WTC11 (cell line): ENCODE data around the gene ALOX15. TPM values are rescaled to one million over a fixed set of nuclear protein-coding genes. Genes with fewer than 3 reads are reported as not detected.

Source experiments
- ATAC-seq: fragments of 200-7000 bp; cut with Tn5 transposase; 2 replicates; pipeline ENCODE4 v1.10.0; 2021; ENCODE audit warnings: mild to moderate bottlenecking, moderate library complexity
- CTCF ChIA-PET: fragments of 300-600 bp; sonication (Branson Sonifier 250); formaldehyde crosslinking; loops from one replicate; lab custom pipeline; 2021; ENCODE audit warnings: antibody characterized with exemption; lab: Charles Lee
- POLR2A ChIA-PET: fragments of 350-600 bp; sonication (Branson Sonifier 250); formaldehyde crosslinking; loops from one replicate; lab custom pipeline; 2021; ENCODE audit warnings: antibody characterized with exemption; lab: Charles Lee
- DNase-seq: peaks from one replicate; pipeline ENCODE4 v3.0.0; 2021; ENCODE audit warnings: low spot score
- H3K27ac Mint-ChIP-seq: 2 replicates; pipeline ENCODE4 v1.8.0; 2021; ENCODE audit warnings: mixed read lengths
- H3K27me3 Mint-ChIP-seq: 2 replicates; pipeline ENCODE4 v1.8.0; 2021; ENCODE audit warnings: low read depth, mild to moderate bottlenecking, moderate library complexity, mixed read lengths
- H3K36me3 Mint-ChIP-seq: 2 replicates; pipeline ENCODE4 v1.8.0; 2021; ENCODE audit warnings: mixed read lengths
- H3K4me1 Mint-ChIP-seq: 2 replicates; pipeline ENCODE4 v1.8.0; 2022; ENCODE audit warnings: mixed read lengths
- H3K4me3 Mint-ChIP-seq: 2 replicates; pipeline ENCODE4 v1.8.0; 2021; ENCODE audit warnings: mild to moderate bottlenecking, moderate library complexity, mixed read lengths
- H3K9me3 Mint-ChIP-seq: 2 replicates; pipeline ENCODE4 v1.8.0; 2021; ENCODE audit warnings: mixed read lengths
- CBFB ChIP-seq: sonication (generic); formaldehyde crosslinking; IDR thresholded peaks from 2 replicates; pipeline ENCODE4 v1.8.1; 2022; ENCODE audit warnings: mild to moderate bottlenecking, low read depth, missing genetic modification reagents
- CREM ChIP-seq: sonication (generic); formaldehyde crosslinking; IDR thresholded peaks from 2 replicates; pipeline ENCODE4 v1.8.1; 2022; ENCODE audit warnings: mild to moderate bottlenecking, missing genetic modification reagents, moderate library complexity
- ELF4 ChIP-seq: sonication (generic); formaldehyde crosslinking; IDR thresholded peaks from 2 replicates; pipeline ENCODE4 v1.8.1; 2022; ENCODE audit warnings: low read depth, mild to moderate bottlenecking, moderate library complexity, missing genetic modification reagents
- ESRRA ChIP-seq: sonication (generic); formaldehyde crosslinking; IDR thresholded peaks from 2 replicates; pipeline ENCODE4 v1.8.1; 2022; ENCODE audit warnings: mild to moderate bottlenecking, missing genetic modification reagents, borderline replicate concordance
- GTF2I ChIP-seq: fragments of 250-450 bp; sonication (Bioruptor Pico); conservative IDR thresholded peaks from 2 replicates; pipeline ENCODE4 v1.4.0; 2021; ENCODE audit warnings: mild to moderate bottlenecking
- HMGA2 ChIP-seq: fragments of 250-450 bp; sonication (Bioruptor Pico); IDR thresholded peaks from 2 replicates; pipeline ENCODE4 v1.4.0; 2021; ENCODE audit warnings: mild to moderate bottlenecking, moderate library complexity
- IRF2 ChIP-seq: sonication (generic); formaldehyde crosslinking; IDR thresholded peaks from 2 replicates; pipeline ENCODE4 v1.8.0; 2022; ENCODE audit warnings: low read depth, missing genetic modification reagents, borderline replicate concordance
- JUN ChIP-seq: sonication (generic); formaldehyde crosslinking; IDR thresholded peaks from 2 replicates; pipeline ENCODE4 v1.8.0; 2023; ENCODE audit warnings: mild to moderate bottlenecking, missing genetic modification reagents
- MXD4 ChIP-seq: fragments of 250-450 bp; sonication (Bioruptor Pico); IDR thresholded peaks from 2 replicates; pipeline ENCODE4 v1.8.0; 2021; ENCODE audit warnings: mild to moderate bottlenecking, moderate library complexity, borderline replicate concordance
- SMAD3 ChIP-seq: sonication (generic); formaldehyde crosslinking; IDR thresholded peaks from 2 replicates; pipeline ENCODE4 v1.8.0; 2022; ENCODE audit warnings: missing genetic modification reagents, mild to moderate bottlenecking, borderline replicate concordance
- ZNF121 ChIP-seq: sonication (generic); formaldehyde crosslinking; IDR thresholded peaks from 2 replicates; pipeline ENCODE4 v1.8.0; 2023; ENCODE audit warnings: missing genetic modification reagents
- ZNF219 ChIP-seq: sonication (generic); formaldehyde crosslinking; IDR thresholded peaks from 2 replicates; pipeline ENCODE4 v1.8.0; 2023; ENCODE audit warnings: missing genetic modification reagents, mild to moderate bottlenecking, borderline replicate concordance
- total RNA-seq: library from RNA; stranded (reverse); gene quantifications from 3 replicates; pipeline ENCODE4 v1.2.3, GENCODE V29; 2021
- TF ChIP-seq, protein P1 (sequence below): sonication (generic); formaldehyde crosslinking; IDR thresholded peaks from 2 replicates; pipeline ENCODE4 v1.8.1; 2022; ENCODE audit warnings: mild to moderate bottlenecking, missing genetic modification reagents, moderate library complexity, borderline replicate concordance
- TF ChIP-seq, protein P2 (sequence below): sonication (generic); formaldehyde crosslinking; IDR thresholded peaks from 2 replicates; pipeline ENCODE4 v1.8.0; 2022; ENCODE audit warnings: missing genetic modification reagents
- TF ChIP-seq, protein P3 (sequence below): sonication (generic); formaldehyde crosslinking; IDR thresholded peaks from 2 replicates; pipeline ENCODE4 v1.8.1; 2023; ENCODE audit warnings: mild to moderate bottlenecking, missing genetic modification reagents, moderate library complexity
- TF ChIP-seq, protein P4 (sequence below): sonication (generic); formaldehyde crosslinking; IDR thresholded peaks from 2 replicates; pipeline ENCODE4 v1.8.1; 2023; ENCODE audit warnings: mild to moderate bottlenecking, moderate library complexity, missing genetic modification reagents
- TF ChIP-seq, protein P5 (sequence below): fragments of 250-450 bp; sonication (Bioruptor Pico); IDR thresholded peaks from 2 replicates; pipeline ENCODE4 v1.9.0; 2021; ENCODE audit warnings: mild to moderate bottlenecking
- TF ChIP-seq, protein P6 (sequence below): fragments of 250-450 bp; sonication (Bioruptor Pico); conservative IDR thresholded peaks from 2 replicates; pipeline ENCODE4 v1.9.0; 2021; ENCODE audit warnings: mild to moderate bottlenecking

Gene ALOX15
- total RNA-seq, 1 experiment from 2014 or later: 0.50 TPM

DNA sequence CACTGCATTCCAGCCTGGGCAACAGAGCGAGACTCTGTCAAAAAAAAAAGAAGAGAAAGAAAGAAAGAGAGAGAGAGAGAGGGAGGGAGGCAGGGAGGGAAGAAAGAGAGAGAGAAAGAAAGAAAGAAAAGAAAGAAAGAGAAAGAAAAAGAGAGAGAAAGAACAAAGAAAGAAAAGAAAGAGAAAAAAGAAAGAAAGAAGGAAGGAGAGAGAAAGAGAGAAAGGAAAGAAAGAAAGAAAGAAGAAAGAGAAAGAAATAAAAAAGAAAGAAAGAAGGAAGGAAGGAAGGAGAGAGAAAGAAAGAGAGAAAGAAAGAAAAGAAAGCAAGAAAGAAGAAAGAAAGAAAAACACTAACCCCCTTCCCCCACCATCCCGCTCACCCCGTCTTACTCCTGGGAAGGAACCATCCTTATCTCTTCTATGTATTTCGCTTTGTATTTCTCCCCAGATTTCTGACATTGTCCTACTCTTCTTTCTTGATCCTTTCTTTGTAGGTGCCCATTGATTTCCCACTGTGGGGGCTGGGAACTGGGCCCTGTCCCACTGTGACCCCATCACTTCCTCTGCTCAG lies 20.9 kb downstream of the ALOX15 start (continued):
- TF ChIP-seq, protein P1, sequence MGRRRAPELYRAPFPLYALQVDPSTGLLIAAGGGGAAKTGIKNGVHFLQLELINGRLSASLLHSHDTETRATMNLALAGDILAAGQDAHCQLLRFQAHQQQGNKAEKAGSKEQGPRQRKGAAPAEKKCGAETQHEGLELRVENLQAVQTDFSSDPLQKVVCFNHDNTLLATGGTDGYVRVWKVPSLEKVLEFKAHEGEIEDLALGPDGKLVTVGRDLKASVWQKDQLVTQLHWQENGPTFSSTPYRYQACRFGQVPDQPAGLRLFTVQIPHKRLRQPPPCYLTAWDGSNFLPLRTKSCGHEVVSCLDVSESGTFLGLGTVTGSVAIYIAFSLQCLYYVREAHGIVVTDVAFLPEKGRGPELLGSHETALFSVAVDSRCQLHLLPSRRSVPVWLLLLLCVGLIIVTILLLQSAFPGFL (CRISPR knock-in tag): no peak
- TF ChIP-seq ESRRA (CRISPR knock-in tag) (no peak), ZNF219 (no peak), ZNF121 (CRISPR knock-in tag) (no peak), JUN (no peak)
- TF ChIP-seq, protein P2, sequence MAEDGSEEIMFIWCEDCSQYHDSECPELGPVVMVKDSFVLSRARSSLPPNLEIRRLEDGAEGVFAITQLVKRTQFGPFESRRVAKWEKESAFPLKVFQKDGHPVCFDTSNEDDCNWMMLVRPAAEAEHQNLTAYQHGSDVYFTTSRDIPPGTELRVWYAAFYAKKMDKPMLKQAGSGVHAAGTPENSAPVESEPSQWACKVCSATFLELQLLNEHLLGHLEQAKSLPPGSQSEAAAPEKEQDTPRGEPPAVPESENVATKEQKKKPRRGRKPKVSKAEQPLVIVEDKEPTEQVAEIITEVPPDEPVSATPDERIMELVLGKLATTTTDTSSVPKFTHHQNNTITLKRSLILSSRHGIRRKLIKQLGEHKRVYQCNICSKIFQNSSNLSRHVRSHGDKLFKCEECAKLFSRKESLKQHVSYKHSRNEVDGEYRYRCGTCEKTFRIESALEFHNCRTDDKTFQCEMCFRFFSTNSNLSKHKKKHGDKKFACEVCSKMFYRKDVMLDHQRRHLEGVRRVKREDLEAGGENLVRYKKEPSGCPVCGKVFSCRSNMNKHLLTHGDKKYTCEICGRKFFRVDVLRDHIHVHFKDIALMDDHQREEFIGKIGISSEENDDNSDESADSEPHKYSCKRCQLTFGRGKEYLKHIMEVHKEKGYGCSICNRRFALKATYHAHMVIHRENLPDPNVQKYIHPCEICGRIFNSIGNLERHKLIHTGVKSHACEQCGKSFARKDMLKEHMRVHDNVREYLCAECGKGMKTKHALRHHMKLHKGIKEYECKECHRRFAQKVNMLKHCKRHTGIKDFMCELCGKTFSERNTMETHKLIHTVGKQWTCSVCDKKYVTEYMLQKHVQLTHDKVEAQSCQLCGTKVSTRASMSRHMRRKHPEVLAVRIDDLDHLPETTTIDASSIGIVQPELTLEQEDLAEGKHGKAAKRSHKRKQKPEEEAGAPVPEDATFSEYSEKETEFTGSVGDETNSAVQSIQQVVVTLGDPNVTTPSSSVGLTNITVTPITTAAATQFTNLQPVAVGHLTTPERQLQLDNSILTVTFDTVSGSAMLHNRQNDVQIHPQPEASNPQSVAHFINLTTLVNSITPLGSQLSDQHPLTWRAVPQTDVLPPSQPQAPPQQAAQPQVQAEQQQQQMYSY (CRISPR knock-in tag): no peak

DNA sequence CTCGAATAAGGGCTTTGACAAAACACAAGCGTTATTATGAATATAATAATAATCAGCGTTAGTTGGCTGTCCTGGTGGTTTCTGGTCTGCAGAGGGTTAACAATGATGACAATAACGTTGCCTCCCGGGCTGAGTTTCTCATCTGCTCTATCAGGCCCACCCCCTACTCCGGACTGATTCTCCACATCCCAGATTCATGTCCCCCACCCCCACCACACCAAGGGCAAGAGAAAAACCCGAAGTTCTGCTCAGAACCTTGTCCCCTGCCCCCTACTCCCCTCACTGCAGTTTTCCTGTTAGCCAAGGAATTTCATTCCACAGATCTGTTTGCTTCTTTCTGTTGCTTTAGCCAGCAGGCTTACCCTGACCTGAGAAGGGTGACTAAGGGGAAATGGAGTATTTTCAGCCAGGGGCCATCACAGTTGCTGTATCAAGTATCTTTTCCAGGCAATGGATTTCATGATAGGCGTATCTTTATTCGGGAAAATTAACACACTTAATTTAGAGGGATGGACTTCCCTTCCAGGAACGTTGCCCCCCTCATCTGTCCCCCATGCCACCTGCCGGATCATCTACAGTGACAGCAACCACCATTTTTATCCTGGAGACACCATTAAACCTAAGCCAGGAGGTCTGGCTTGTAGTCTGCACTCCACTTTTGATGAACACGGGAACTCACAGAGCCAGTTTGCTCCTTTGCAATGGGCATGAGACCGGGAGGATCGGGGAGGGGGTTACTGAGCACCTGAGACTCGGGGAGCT lies 23.7 kb downstream of the ALOX15 start:
- TF ChIP-seq ZNF219: no peak
- TF ChIP-seq, protein P3, sequence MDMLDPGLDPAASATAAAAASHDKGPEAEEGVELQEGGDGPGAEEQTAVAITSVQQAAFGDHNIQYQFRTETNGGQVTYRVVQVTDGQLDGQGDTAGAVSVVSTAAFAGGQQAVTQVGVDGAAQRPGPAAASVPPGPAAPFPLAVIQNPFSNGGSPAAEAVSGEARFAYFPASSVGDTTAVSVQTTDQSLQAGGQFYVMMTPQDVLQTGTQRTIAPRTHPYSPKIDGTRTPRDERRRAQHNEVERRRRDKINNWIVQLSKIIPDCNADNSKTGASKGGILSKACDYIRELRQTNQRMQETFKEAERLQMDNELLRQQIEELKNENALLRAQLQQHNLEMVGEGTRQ: no peak
- no peak for TF ChIP-seq SMAD3 (CRISPR knock-in tag)
- no peak for TF ChIP-seq MXD4
- TF ChIP-seq, all 79 proteins: peak for 0
- ATAC-seq (peak; percentile 16; the same call in 1 of the 2 replicates), DNase-seq (no peak)
- H3K9me3 Mint-ChIP-seq: 0 out of 2 replicates have a peak, but pooled peaks cover 4% of the 10 kb centered on the region
- ChIA-PET POLR2A (no interaction called here), CTCF (interaction anchor here (1.4 kb wide), 1 partner anchor 22 kb away, joined by 4 read pairs; no protein-coding TSS in a partner anchor)
- H3K4me1 Mint-ChIP-seq: peaks cover 7% of the 10 kb centered on the region
- H3K27me3 Mint-ChIP-seq: no peaks in the 10 kb centered on the region
- no peak overlapping the region for H3K4me3 Mint-ChIP-seq
- H3K36me3 Mint-ChIP-seq: no peaks in the 10 kb centered on the region
- peak overlapping the region; percentile 33; the same call in 1 of the 2 replicates for H3K27ac Mint-ChIP-seq

DNA sequence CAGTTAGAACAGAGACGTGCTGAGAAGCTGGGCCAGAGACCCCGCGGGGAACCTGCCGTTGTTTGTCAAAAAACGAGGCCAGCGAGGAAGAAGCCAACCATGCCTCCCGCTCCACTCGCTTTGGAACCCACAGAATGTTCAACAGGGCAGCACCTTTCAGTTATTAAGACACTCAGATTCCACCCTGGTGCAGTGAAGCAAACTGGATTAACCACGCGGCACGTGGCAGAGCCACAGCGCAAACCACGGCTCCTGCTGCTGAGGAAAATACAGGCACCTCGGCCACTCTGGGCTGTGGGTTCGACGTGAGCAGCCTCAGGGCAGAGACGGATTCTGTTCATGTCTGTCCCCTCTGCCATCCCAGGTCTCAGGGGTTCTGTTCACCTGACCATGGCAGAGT lies 24.4 kb downstream of the ALOX15 start:
- DNase-seq (no peak), ATAC-seq (no peak)
- Mint-ChIP-seq H3K36me3 (no peaks in the 10 kb centered on the region), H3K4me3 (no peak overlapping the region), H3K9me3 (0 out of 2 replicates have a peak, but pooled peaks cover 4% of the 10 kb centered on the region), H3K27ac (no peak overlapping the region), H3K27me3 (no peaks in the 10 kb centered on the region), H3K4me1 (peaks cover 7% of the 10 kb centered on the region)
- ChIA-PET CTCF (interaction anchor here (1.1 to 1.4 kb wide), 2 partner anchors 9 to 22 kb away, joined by 4 read pairs; no protein-coding TSS in a partner anchor), POLR2A (no interaction called here)
- TF ChIP-seq ELF4 (CRISPR knock-in tag) (no peak), CREM (CRISPR knock-in tag) (no peak), IRF2 (CRISPR knock-in tag) (no peak), CBFB (CRISPR knock-in tag) (no peak), GTF2I (CRISPR knock-in tag) (no peak), HMGA2 (CRISPR knock-in tag) (no peak)
- TF ChIP-seq, protein P4, sequence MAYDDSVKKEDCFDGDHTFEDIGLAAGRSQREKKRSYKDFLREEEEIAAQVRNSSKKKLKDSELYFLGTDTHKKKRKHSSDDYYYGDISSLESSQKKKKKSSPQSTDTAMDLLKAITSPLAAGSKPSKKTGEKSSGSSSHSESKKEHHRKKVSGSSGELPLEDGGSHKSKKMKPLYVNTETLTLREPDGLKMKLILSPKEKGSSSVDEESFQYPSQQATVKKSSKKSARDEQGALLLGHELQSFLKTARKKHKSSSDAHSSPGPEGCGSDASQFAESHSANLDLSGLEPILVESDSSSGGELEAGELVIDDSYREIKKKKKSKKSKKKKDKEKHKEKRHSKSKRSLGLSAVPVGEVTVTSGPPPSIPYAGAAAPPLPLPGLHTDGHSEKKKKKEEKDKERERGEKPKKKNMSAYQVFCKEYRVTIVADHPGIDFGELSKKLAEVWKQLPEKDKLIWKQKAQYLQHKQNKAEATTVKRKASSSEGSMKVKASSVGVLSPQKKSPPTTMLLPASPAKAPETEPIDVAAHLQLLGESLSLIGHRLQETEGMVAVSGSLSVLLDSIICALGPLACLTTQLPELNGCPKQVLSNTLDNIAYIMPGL (CRISPR knock-in tag): no peak
- TF ChIP-seq, protein P5, sequence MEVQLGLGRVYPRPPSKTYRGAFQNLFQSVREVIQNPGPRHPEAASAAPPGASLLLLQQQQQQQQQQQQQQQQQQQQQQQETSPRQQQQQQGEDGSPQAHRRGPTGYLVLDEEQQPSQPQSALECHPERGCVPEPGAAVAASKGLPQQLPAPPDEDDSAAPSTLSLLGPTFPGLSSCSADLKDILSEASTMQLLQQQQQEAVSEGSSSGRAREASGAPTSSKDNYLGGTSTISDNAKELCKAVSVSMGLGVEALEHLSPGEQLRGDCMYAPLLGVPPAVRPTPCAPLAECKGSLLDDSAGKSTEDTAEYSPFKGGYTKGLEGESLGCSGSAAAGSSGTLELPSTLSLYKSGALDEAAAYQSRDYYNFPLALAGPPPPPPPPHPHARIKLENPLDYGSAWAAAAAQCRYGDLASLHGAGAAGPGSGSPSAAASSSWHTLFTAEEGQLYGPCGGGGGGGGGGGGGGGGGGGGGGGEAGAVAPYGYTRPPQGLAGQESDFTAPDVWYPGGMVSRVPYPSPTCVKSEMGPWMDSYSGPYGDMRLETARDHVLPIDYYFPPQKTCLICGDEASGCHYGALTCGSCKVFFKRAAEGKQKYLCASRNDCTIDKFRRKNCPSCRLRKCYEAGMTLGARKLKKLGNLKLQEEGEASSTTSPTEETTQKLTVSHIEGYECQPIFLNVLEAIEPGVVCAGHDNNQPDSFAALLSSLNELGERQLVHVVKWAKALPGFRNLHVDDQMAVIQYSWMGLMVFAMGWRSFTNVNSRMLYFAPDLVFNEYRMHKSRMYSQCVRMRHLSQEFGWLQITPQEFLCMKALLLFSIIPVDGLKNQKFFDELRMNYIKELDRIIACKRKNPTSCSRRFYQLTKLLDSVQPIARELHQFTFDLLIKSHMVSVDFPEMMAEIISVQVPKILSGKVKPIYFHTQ: no peak
- TF ChIP-seq, protein P6, sequence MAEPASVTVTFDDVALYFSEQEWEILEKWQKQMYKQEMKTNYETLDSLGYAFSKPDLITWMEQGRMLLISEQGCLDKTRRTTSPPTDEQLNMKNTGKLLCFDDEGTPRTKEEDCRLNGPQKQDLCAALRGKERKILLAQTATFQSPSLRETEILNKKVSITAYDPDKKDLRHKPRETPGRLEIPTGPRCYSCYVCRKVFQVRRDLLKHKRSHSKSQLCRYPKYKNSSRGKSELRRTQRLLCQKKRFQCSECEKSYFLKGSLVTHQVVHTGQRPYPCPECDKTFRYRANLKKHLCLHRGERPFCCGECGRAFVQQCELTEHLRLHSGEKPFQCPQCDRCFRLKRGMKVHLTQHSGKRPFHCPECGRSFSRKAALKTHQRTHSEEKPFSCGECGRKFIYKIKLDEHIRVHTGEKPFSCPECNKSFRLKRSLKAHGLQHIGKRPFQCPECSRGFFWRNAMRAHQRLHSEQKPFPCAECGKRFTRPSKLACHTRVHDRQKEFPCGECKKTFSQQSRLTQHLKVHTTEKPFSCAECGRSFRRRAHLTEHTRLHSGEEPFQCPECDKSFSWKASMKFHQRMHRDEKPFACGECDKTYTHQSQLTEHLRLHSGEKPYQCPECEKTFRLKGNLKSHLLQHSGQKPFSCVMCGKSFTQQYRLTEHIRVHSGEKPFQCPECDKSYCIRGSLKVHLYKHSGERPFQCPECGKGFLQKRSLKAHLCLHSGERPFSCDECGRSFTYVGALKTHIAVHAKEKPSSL: no peak
